Mucosa of rectum (tissue), 2 donors: ENCODE measurements around the gene ITPKB.

Source experiments
- H3K27ac ChIP-seq, 2 donors: one replicate each; pipeline ENCODE4 v1.7.0; 2013; ENCODE audit warnings: inconsistent platforms in 2 of 2, low read depth in 2 of 2, low read length in 2 of 2
- H3K27me3 ChIP-seq, 2 donors: one replicate each; pipeline ENCODE4 v1.7.0; 2013; ENCODE audit warnings: low read length in 2 of 2; ENCODE audit not compliant: control insufficient read depth in 2 of 2, insufficient read depth in 2 of 2
- H3K36me3 ChIP-seq, 2 donors: one replicate each; pipeline ENCODE4 v1.7.0; 2013; ENCODE audit warnings: low read length in 2 of 2; ENCODE audit not compliant: control insufficient read depth in 2 of 2, insufficient read depth in 2 of 2
- H3K4me1 ChIP-seq, 2 donors: one replicate each; pipeline ENCODE4 v1.7.0; 2013; ENCODE audit warnings: low read length in 2 of 2, mild to moderate bottlenecking in 1 of 2; ENCODE audit not compliant: control insufficient read depth in 2 of 2, insufficient read depth in 2 of 2
- H3K4me3 ChIP-seq, 2 donors: one replicate each; pipeline ENCODE4 v1.7.0; 2013; ENCODE audit warnings: low read length in 2 of 2
- H3K9ac ChIP-seq, 2 donors: one replicate each; pipeline ENCODE4 v1.7.0; 2013; ENCODE audit warnings: low read length in 2 of 2, low read depth in 1 of 2, mild to moderate bottlenecking in 1 of 2
- H3K9me3 ChIP-seq, 2 donors: one replicate each; pipeline ENCODE4 v1.7.0; 2013; ENCODE audit warnings: low read length in 2 of 2; ENCODE audit not compliant: control insufficient read depth in 2 of 2
- donor health status: healthy.
- donor health status: Normal muscosa, but diverticular disease.

The ITPKB gene

DNA sequence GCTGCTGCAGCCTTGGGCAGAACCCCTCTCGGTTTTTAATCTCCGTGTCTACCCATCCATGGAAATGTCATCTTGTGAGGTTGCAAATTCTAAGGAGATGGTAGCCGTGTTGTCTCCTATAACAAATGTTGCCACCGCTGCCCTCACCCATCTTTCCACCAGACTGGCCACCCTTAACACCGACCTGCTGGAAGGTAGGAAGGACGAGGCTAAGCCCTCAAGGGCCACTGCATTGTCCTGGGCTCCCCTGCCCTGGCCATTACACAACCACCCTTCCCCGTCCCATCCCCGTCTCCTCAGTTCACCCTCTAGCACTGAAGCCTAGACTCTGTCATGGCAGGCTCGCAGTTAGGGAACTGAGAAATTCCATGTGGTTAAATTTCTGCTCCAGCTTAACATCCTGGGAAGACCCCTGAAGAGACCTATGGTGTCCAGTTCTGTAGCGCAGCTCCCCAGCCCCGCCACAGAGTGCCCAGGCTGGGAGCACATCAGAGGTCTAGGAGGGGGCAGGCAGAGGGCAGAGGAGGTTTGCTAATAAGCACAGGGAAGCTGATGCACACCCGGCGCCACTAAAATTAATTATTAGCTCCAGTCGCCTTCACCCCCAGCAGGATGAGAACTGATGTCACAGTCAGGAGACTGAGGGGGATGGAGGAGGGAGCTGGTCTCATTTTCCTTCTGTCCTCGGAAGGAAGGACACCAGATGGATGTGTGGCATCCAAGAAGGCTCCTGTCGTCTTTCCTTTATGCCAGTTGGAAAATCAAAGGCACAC lies 152.2 kb downstream of the ITPKB start:
- Histone ChIP-seq H3K9me3 (no peaks in the 10 kb centered on the region), H3K9ac (no peak overlapping the region), H3K4me1 (no peaks in the 10 kb centered on the region), H3K4me3 (no peak overlapping the region), H3K27me3 (no peaks in the 10 kb centered on the region), H3K27ac (no peak overlapping the region), H3K36me3 (no peaks in the 10 kb centered on the region)

DNA sequence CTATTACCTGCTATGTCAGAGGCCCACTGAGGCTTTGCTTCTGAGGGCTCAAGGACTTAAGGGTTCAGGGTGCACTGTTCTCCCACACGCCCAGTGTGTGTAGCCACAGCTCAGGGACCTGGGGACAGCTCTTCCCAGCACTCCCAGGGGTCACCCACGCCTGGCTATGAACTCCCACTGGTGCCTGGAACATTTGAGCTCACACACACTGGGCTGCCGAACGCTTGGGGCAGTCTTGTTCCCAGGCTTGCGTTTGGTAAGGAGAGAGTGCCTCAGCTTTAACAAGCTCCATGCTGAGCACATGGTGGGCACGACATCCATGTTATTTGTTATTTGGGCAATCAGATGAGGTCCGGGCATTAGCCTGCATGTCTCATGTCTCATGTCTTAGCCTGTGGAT lies 153.0 kb downstream of the ITPKB start:
- H3K9ac ChIP-seq: no peak overlapping the region
- no peaks in the 10 kb centered on the region for H3K36me3 ChIP-seq
- no peak overlapping the region for H3K27ac ChIP-seq
- no peak overlapping the region for H3K4me3 ChIP-seq
- no peaks in the 10 kb centered on the region for H3K9me3 ChIP-seq
- no peaks in the 10 kb centered on the region for H3K4me1 ChIP-seq
- H3K27me3 ChIP-seq: no peaks in the 10 kb centered on the region

DNA sequence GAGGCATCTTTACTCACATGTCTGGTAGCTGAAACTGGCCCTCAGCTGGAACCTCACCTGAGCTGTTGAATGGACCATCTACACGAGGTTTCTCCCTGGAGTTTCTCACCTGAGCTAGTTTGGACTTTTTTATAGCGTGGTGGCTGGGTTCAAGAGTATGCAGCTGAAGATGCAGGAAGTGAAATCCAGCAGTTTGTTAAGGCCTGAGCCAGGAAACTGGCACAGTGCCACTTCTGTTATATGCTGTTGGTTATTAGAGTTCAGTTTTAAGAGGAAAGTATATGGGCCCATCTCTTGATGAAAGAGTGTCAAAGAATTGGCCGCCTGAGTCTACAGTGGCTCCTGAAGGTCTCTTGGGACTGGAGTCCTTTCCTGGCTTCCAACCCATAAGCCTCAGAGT lies 154.9 kb downstream of the ITPKB start:
- H3K27ac ChIP-seq: no peak overlapping the region

DNA sequence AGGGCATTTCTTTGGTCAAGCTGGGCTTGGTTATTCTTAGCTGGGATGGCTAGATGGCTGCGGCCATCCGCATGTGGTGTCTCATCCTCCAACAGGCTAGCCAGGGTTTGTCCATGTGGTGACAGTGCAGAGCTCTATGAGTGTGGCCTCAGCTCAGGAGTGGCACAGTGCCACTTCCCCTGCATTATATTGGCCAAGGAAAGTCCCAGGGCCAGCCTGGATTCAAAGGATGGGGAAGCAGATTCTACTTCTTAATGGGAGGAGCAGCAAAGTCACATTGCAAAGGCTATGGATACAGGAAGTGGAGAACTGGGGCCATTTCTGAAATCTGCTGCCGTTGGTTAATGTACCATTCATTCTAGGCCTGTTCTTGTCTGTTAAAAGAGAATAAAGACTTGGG lies 156.1 kb downstream of the ITPKB start:
- no peaks in the 10 kb centered on the region for H3K9me3 ChIP-seq
- H3K27ac ChIP-seq: no peak overlapping the region
- no peaks in the 10 kb centered on the region for H3K27me3 ChIP-seq
- no peak overlapping the region for H3K4me3 ChIP-seq
- no peak overlapping the region for H3K9ac ChIP-seq
- H3K4me1 ChIP-seq: no peaks in the 10 kb centered on the region
- H3K36me3 ChIP-seq: no peaks in the 10 kb centered on the region

More for the DNA sequence above, 154.9 kb downstream of the ITPKB start:
- Histone ChIP-seq H3K27me3 (no peaks in the 10 kb centered on the region), H3K4me3 (no peak overlapping the region), H3K9ac (no peak overlapping the region), H3K9me3 (no peaks in the 10 kb centered on the region), H3K36me3 (no peaks in the 10 kb centered on the region), H3K4me1 (no peaks in the 10 kb centered on the region)
